Measurements from ENCODE around the gene ZNF420. TPM values are rescaled to one million over a fixed set of nuclear protein-coding genes. Genes with fewer than 3 reads are reported as not detected.

Gene ZNF420
- total RNA-seq, 1 experiment from 2014 or later = not detected

DNA sequence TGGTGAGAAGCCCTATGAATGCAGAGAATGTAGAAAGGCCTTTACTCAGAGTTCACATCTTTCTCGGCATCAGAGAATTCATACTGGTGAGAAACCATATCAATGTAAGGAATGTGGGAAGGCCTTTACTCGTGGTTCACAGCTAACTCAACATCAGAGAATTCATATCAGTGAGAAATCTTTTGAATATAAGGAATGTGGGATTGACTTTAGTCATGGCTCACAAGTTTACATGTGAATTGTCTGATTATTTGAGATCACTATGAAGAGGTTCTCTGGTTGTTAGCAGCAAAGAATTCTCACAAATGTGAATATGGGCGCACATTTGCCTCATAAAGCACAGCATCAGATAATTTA lies 50.6 kb downstream of the ZNF420 start (continued):
- TF ChIP-seq, protein P1, sequence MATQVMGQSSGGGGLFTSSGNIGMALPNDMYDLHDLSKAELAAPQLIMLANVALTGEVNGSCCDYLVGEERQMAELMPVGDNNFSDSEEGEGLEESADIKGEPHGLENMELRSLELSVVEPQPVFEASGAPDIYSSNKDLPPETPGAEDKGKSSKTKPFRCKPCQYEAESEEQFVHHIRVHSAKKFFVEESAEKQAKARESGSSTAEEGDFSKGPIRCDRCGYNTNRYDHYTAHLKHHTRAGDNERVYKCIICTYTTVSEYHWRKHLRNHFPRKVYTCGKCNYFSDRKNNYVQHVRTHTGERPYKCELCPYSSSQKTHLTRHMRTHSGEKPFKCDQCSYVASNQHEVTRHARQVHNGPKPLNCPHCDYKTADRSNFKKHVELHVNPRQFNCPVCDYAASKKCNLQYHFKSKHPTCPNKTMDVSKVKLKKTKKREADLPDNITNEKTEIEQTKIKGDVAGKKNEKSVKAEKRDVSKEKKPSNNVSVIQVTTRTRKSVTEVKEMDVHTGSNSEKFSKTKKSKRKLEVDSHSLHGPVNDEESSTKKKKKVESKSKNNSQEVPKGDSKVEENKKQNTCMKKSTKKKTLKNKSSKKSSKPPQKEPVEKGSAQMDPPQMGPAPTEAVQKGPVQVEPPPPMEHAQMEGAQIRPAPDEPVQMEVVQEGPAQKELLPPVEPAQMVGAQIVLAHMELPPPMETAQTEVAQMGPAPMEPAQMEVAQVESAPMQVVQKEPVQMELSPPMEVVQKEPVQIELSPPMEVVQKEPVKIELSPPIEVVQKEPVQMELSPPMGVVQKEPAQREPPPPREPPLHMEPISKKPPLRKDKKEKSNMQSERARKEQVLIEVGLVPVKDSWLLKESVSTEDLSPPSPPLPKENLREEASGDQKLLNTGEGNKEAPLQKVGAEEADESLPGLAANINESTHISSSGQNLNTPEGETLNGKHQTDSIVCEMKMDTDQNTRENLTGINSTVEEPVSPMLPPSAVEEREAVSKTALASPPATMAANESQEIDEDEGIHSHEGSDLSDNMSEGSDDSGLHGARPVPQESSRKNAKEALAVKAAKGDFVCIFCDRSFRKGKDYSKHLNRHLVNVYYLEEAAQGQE (IDR thresholded peaks at IDR 0.05; ENCODE audit: low read depth) = no peak

DNA sequence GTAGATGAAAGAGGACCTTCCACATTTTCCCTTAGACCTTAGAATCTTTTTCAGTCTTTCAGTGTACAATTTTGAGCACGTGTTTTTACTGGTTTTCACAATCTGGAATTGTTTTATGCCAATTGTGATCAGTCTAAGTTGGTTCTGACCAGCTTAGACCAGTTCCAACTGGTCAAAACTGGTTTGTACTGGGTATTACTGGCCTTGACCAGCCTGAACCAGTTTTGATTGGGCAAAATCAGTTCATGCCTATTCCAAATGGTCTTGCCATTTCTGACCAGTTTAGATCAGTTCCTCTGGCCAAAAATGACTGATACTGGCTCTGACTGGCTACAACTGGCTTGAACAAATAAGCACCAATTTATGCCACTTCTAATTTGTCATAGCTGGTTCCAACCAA lies 57.9 kb downstream of the ZNF420 start:
- no peaks in the 10 kb centered on the region for H3K27me3 ChIP-seq (ENCODE audit: insufficient read depth, low read length)
- H3K27ac ChIP-seq (ENCODE audit: low read depth, low read length) = no peak overlapping the region
- no peaks in the 10 kb centered on the region for H4K20me1 ChIP-seq (ENCODE audit: insufficient read depth)
- DNase-seq (ENCODE audit: low read depth, low spot score) = no peak
- BruUV-seq (replicated peaks) = no TSS peak
- TF ChIP-seq, protein P1 (IDR thresholded peaks at IDR 0.05; ENCODE audit: low read depth) = no peak
- no peak for TF ChIP-seq EZH2phosphoT487 (IDR thresholded peaks at IDR 0.05; ENCODE audit: borderline replicate concordance)
- TF ChIP-seq CEBPB (IDR thresholded peaks at IDR 0.05; ENCODE audit: low read depth) = no peak
- no peak for TF ChIP-seq JUND (IDR thresholded peaks at IDR 0.05)
- TF ChIP-seq EGR1 (IDR thresholded peaks at IDR 0.05; ENCODE audit: low read depth) = no peak
- TF ChIP-seq SP1 (IDR thresholded peaks at IDR 0.05; ENCODE audit: low read depth) = no peak
- TF ChIP-seq ZNF274 (IDR thresholded peaks at IDR 0.05; ENCODE audit: low read depth, low read length) = no peak
- no peak for TF ChIP-seq TCF7L2 (IDR thresholded peaks at IDR 0.05; ENCODE audit: borderline replicate concordance, extremely low read depth, insufficient read depth, insufficient read length)
- no peak for TF ChIP-seq ZFX (IDR thresholded peaks at IDR 0.05)
- TF ChIP-seq, protein P2, sequence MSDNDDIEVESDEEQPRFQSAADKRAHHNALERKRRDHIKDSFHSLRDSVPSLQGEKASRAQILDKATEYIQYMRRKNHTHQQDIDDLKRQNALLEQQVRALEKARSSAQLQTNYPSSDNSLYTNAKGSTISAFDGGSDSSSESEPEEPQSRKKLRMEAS (IDR thresholded peaks at IDR 0.05) = no peak
- no peak for TF ChIP-seq SIN3A (IDR thresholded peaks at IDR 0.05; ENCODE audit: low read depth)
- no peak overlapping the region for H3K4me2 ChIP-seq (ENCODE audit: low read length)
- intact Hi-C loops (cut with micrococcal nuclease) = no loop called here
- H3K4me3 ChIP-seq (replicated peaks in 1 of 2; ENCODE audit: low read depth in 1 of 2, low read length in 2 of 2) = no peak overlapping the region
- H2AFZ ChIP-seq (ENCODE audit: low read depth, low read length, poor library complexity, severe bottlenecking) = no peak overlapping the region
- peaks cover 28 to 40% of the 10 kb centered on the region in 2 experiments; a peak in 3 of 4 replicates for H3K9me3 ChIP-seq (ENCODE audit: control insufficient read depth in 1 of 2, insufficient read depth in 1 of 2, low read depth in 1 of 2, low read length in 2 of 2)
- H3K9me2 ChIP-seq (ENCODE audit: insufficient read depth) = no peaks in the 10 kb centered on the region
- no peak for ATAC-seq
- ChIA-PET CTCF (no interaction called here), POLR2A (no interaction called here), RAD21 (ENCODE audit: low non-redundant PET in 1 of 2, low total read pairs in 2 of 2, uncharacterized antibody in 2 of 2, unreplicated experiment in 2 of 2) (no interaction called here)
- no peaks in the 10 kb centered on the region for H3K36me3 ChIP-seq (ENCODE audit: control insufficient read depth in 1 of 2, insufficient read depth in 2 of 2, low read length in 2 of 2)
- no peaks in the 10 kb centered on the region for H3K79me2 ChIP-seq (ENCODE audit: insufficient read depth, low read length)
- H3K9ac ChIP-seq (ENCODE audit: low read length) = no peak overlapping the region
- H3K4me1 ChIP-seq (ENCODE audit: control insufficient read depth in 1 of 2, insufficient read depth in 2 of 2, low read length in 2 of 2) = no peaks in the 10 kb centered on the region
